Measurements from ENCODE around the gene FMR1NB. TPM values are rescaled to one million over a fixed set of nuclear protein-coding genes. Genes with fewer than 3 reads are reported as not detected.

The FMR1NB gene
- total and polyA plus RNA-seq, 2 of the 13 experiments (the other 11 are each of a cell fraction or from before 2014, with no cell fraction given) = not detected

GRCh38 chrX:147978931-147979330 is 2.2 kb upstream of the FMR1NB start:
- FAIRE-seq = no peak
- CTCF ChIA-PET (ENCODE audit: low intra/inter-chr PET ratio, low total read pairs) = no interaction called here
- Histone ChIP-seq H4K20me1 (ENCODE audit: insufficient read depth, low read length) (no peaks in the 10 kb centered on the region), H3K27ac (ENCODE audit: extremely low read length, insufficient read depth, low read length) (no peak overlapping the region), H3K9me3 (ENCODE audit: low read length) (no peaks in the 10 kb centered on the region), H3K4me1 (ENCODE audit: insufficient read depth, low read length) (no peaks in the 10 kb centered on the region), H3K27me3 (ENCODE audit: control insufficient read depth in 1 of 2, insufficient read depth in 2 of 2, low read length in 2 of 2) (no peaks in the 10 kb centered on the region), H2AFZ (ENCODE audit: low read length) (no peak overlapping the region), H3K4me2 (ENCODE audit: low read depth, low read length) (no peak overlapping the region), H3K9ac (ENCODE audit: insufficient read depth, low read depth, low read length) (no peak overlapping the region), H3K4me3 (replicated peaks in 1 of 3; ENCODE audit: insufficient read depth in 1 of 3, low read depth in 2 of 3, low read length in 3 of 3) (no peak overlapping the region), H3K79me2 (ENCODE audit: insufficient read depth, low read length) (no peaks in the 10 kb centered on the region), H3K36me3 (replicated peaks in 1 of 2; ENCODE audit: control insufficient read depth in 1 of 2, insufficient read depth in 2 of 2, low read length in 2 of 2) (no peaks in the 10 kb centered on the region)
- POLR2A ChIA-PET = no interaction called here
- no CpG with 5 or more reads among the region's 6 CpGs for WGBS (ENCODE audit: low lambda C conversion rate)
- no peak for DNase-seq (ENCODE audit: low spot score)
- ATAC-seq = no peak
- BruUV-seq (replicated peaks) = no TSS peak
- no peak for TF ChIP-seq ZNF598 (CRISPR knock-in tag; IDR thresholded peaks at IDR 0.05; ENCODE audit: borderline replicate concordance)
- TF ChIP-seq ZNF773 (CRISPR knock-in tag; IDR thresholded peaks at IDR 0.05; ENCODE audit: borderline replicate concordance) = no peak
- no peak for TF ChIP-seq AHR (CRISPR knock-in tag; IDR thresholded peaks at IDR 0.05)
- no peak for TF ChIP-seq ZBTB39 (CRISPR knock-in tag; IDR thresholded peaks at IDR 0.05)
- no peak for TF ChIP-seq PLSCR1 (CRISPR knock-in tag; IDR thresholded peaks at IDR 0.05; ENCODE audit: borderline replicate concordance)
- intact Hi-C loops (cut with micrococcal nuclease; ENCODE audit: unreplicated experiment) = no loop called here
- in situ Hi-C loops (cut with HindIII; ENCODE audit: extremely low pct_ligation_motif_present, low pct_unique_long_range_greater_than_20kb) = no loop called here

- no peak for FAIRE-seq
Observed at GRCh38 chrX:148020329-148020728, 39.2 kb downstream of the FMR1NB start.

More at GRCh38 chrX:148020329-148020728, 39.2 kb downstream of the FMR1NB start:
- BruUV-seq (replicated peaks) = no TSS peak
- Histone ChIP-seq H3K36me3 (replicated peaks in 1 of 2; ENCODE audit: control insufficient read depth in 1 of 2, insufficient read depth in 2 of 2, low read length in 2 of 2) (no peaks in the 10 kb centered on the region), H3K9me3 (ENCODE audit: low read length) (no peaks in the 10 kb centered on the region), H3K27me3 (ENCODE audit: control insufficient read depth in 1 of 2, insufficient read depth in 2 of 2, low read length in 2 of 2) (no peaks in the 10 kb centered on the region), H4K20me1 (ENCODE audit: insufficient read depth, low read length) (no peaks in the 10 kb centered on the region), H3K4me1 (ENCODE audit: insufficient read depth, low read length) (no peaks in the 10 kb centered on the region), H2AFZ (ENCODE audit: low read length) (no peak overlapping the region), H3K27ac (ENCODE audit: extremely low read length, insufficient read depth, low read length) (no peak overlapping the region), H3K79me2 (ENCODE audit: insufficient read depth, low read length) (no peaks in the 10 kb centered on the region), H3K4me2 (ENCODE audit: low read depth, low read length) (no peak overlapping the region), H3K9ac (ENCODE audit: insufficient read depth, low read depth, low read length) (no peak overlapping the region), H3K4me3 (replicated peaks in 1 of 3; ENCODE audit: insufficient read depth in 1 of 3, low read depth in 2 of 3, low read length in 3 of 3) (no peak overlapping the region)
- DNase-seq (ENCODE audit: low spot score) = no peak
- WGBS (ENCODE audit: low lambda C conversion rate) = no CpG with 5 or more reads among the region's 2 CpGs
- intact Hi-C loops (cut with micrococcal nuclease; ENCODE audit: unreplicated experiment) = no loop called here
- in situ Hi-C loops (cut with HindIII; ENCODE audit: extremely low pct_ligation_motif_present, low pct_unique_long_range_greater_than_20kb) = no loop called here
- CTCF ChIA-PET (ENCODE audit: low intra/inter-chr PET ratio, low total read pairs) = no interaction called here
- peak; percentile 40 for ATAC-seq
- TF ChIP-seq KAT7 (CRISPR knock-in tag; IDR thresholded peaks at IDR 0.05; ENCODE audit: borderline replicate concordance) = no peak
- peak; percentile 28 for TF ChIP-seq NFE2L2 (IDR thresholded peaks at IDR 0.05; ENCODE audit: low read length)
- TF ChIP-seq RELA (CRISPR knock-in tag; IDR thresholded peaks at IDR 0.05) = no peak
- POLR2A ChIA-PET = no interaction called here
